ENCODE measurements around the gene VSIG10L.

GRCh38 chr19:51339687-51340656, 2.0 kb downstream of the VSIG10L start:
- TF ChIP-seq, protein P1, sequence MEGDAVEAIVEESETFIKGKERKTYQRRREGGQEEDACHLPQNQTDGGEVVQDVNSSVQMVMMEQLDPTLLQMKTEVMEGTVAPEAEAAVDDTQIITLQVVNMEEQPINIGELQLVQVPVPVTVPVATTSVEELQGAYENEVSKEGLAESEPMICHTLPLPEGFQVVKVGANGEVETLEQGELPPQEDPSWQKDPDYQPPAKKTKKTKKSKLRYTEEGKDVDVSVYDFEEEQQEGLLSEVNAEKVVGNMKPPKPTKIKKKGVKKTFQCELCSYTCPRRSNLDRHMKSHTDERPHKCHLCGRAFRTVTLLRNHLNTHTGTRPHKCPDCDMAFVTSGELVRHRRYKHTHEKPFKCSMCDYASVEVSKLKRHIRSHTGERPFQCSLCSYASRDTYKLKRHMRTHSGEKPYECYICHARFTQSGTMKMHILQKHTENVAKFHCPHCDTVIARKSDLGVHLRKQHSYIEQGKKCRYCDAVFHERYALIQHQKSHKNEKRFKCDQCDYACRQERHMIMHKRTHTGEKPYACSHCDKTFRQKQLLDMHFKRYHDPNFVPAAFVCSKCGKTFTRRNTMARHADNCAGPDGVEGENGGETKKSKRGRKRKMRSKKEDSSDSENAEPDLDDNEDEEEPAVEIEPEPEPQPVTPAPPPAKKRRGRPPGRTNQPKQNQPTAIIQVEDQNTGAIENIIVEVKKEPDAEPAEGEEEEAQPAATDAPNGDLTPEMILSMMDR (IDR thresholded peaks at IDR 0.05): peak; percentile 15 to 45 (median 33)
- TF ChIP-seq EP300 (IDR thresholded peaks at IDR 0.05; ENCODE audit: low read depth) (no peak), POLR2AphosphoS5 (IDR thresholded peaks at IDR 0.05) (peak; percentile 69 to 80 (median 78)), POLR2A (IDR thresholded peaks at IDR 0.05) (no peak)

Measured in transverse colon (tissue), 4 donors.